Fibroblast of mammary gland (primary cell): ENCODE data around the gene WDR87.

Source experiments
- DNase-seq: peaks from one replicate; pipeline ENCODE4 v3.0.0-alpha.2; 2010; ENCODE audit warnings: low read depth
- H3K4me3 ChIP-seq: 2 replicates; pipeline ENCODE4 v1.5.1; 2011; ENCODE audit warnings: low read depth, mild to moderate bottlenecking, low read length, moderate library complexity; ENCODE audit not compliant: control insufficient read depth
- TF ChIP-seq, protein P1 (sequence below): conservative IDR thresholded peaks from 2 replicates; pipeline ENCODE4 v1.5.1; 2011; ENCODE audit warnings: low read depth, low read length, inconsistent platforms; ENCODE audit not compliant: control insufficient read depth, insufficient read depth

The WDR87 gene

DNA sequence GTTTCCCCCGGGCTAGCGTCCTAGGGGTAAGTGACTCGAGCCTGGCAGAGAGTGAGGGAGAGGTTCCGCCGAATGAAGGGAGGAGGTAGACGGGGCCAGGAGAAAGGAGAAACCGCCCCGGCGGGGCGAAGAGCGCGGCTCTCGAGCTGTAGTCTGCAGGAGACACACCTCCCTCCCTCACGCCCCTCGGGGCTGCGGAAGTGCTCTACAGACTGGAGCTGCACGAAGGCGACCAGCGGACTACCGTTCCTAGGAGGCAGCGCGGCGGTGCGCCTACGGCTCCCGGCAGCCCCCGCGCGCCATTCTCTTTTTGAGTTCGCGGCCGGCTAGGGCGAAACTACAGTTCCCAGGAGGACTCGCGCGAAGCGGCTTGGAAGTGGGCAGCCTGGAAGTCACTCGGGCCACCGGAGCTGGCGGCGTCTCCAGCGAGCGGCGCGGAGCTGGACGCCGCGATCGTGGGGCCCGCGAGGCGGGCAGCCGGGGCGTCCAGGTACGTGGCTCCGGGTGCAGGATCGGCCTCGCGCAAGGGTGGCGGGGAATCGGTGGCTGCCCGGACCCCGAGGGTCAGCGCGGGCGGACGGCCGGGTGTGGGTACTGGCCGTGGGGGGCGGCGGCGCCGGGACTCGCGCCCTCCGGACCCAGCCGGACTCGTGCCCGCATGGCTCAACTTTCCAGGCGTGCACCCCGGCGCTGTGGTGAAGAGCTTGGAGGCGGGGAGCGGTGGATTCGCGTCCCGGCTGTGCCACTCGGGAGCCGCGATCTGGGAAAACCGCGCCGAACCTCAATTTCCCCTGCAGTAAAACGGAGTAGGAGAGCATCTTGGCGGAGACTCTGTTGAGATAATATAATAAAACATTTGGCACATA, 708 bp upstream of the WDR87 start, which contains the start of gene SIPA1L3:
Gene SIPA1L3 (plus strand): TSS at position 340 of the 866 bp plus-strand sequence. CDS start 174,358 bp downstream, outside the sequence.
- TF ChIP-seq, protein P1, sequence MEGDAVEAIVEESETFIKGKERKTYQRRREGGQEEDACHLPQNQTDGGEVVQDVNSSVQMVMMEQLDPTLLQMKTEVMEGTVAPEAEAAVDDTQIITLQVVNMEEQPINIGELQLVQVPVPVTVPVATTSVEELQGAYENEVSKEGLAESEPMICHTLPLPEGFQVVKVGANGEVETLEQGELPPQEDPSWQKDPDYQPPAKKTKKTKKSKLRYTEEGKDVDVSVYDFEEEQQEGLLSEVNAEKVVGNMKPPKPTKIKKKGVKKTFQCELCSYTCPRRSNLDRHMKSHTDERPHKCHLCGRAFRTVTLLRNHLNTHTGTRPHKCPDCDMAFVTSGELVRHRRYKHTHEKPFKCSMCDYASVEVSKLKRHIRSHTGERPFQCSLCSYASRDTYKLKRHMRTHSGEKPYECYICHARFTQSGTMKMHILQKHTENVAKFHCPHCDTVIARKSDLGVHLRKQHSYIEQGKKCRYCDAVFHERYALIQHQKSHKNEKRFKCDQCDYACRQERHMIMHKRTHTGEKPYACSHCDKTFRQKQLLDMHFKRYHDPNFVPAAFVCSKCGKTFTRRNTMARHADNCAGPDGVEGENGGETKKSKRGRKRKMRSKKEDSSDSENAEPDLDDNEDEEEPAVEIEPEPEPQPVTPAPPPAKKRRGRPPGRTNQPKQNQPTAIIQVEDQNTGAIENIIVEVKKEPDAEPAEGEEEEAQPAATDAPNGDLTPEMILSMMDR: no peak
- peak within 1 kb of the TSS; percentile 95 for H3K4me3 ChIP-seq
- peak; percentile 92 for DNase-seq

DNA sequence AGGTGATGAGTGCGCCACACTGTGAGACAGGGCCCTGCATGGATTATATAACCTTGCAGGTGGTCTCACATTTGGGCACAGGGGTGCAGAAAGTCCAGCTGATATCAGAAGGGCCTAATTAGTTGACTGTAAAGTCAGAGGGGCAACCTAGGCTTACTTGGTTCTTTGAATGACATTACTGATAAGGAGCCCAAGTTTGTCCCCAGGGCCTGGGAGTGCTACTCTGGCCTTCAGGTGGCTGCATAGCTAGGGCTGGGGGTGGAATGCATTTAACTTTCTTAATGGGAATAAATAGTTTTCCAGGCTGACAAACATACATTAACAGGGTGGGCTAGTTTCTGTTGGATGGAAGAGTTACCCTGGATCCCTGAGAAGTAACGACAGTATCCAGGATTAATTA, 3.3 kb downstream of the WDR87 start:
- no peak for DNase-seq
- H3K4me3 ChIP-seq: no peak overlapping the region
- TF ChIP-seq, protein P1: no peak

DNA sequence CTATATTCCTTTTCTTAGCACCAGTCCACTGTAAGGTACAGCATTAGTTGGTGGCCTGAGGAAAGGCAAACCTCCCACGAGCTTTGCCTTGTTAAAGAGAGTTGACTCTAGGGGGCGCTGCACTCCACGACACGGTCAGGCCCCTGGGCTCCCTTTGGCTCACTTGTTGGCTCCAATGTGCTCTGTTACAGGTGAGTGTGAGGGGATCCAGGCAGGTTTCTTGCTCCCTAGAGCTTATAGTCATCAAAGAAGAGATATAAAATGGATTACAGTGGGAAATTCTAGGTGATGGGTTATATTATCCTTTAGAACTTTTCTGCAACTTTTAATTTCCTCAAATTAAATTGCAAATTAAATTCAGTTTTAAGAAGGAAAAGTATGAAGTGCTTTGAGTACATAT, 3.7 kb downstream of the WDR87 start:
- TF ChIP-seq, protein P1: peak; percentile 82
- peak; percentile 73 for DNase-seq
- no peak overlapping the region for H3K4me3 ChIP-seq

DNA sequence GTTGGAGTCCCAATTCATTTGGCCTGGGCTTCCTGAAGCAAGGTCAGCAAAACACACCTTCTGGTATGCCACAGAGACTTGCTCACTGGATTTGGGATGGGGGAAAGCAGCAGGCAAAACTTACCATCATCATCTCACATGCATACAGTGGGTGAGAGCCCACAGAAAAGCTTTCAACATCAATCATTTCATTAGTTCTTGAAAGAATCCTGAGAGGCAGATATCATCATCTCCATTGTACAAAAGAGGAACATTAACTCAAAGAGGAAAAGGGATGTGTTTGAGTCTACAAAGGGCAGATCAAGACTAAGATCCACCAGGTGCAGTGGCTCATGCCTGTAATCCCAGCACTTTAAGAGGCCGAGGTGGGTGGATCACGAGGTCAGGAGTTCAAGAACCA, 6.4 kb downstream of the WDR87 start:
- H3K4me3 ChIP-seq: no peak overlapping the region
- DNase-seq: no peak

DNA sequence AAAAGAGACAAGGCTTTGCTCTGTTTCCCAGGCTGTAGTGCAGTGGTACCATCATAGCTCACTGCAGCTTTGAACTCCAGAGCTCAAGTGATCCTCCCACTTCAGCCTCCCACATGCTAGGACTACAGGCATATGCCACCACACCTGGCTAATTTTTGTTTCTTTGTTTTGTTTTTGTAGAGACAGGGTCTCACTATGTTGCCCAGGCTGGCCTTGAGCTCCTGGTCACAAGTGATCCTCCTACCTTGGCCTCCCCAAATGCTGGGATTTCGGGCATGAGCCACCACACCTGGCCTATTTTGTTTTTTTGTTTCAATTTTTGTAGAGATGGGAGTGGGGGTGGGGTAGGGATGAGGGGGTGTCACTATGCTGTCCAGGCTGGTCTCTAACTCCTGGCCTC, 6.9 kb downstream of the WDR87 start:
- no peak for DNase-seq
- no peak overlapping the region for H3K4me3 ChIP-seq
- TF ChIP-seq, protein P1: no peak

More for the DNA sequence above, 6.4 kb downstream of the WDR87 start:
- TF ChIP-seq, protein P1: no peak

DNA sequence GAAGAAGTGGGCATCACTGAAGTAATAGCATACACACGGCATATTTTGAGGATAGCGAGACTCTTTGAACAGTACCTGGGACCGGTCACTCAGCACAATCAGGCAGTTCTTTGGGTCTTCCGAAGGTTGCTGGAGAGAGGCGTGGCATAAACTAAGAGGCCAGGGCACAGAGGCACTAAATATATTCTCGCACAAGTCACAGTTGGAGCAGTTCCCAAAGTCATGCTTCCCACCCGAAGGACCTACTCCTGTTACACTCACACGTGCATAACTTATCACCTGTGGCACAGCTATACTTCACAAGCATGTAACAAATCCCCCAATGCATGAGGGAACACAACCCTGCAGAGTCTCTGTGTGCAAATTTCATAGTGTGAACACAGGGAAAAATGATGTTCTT, 10.2 kb downstream of the WDR87 start:
- TF ChIP-seq, protein P1: no peak
- H3K4me3 ChIP-seq: no peak overlapping the region
- no peak for DNase-seq
